Lung microvascular endothelial cell (primary cell): Measurements from ENCODE around the gene PTGDR. TPM values are rescaled to one million over a fixed set of nuclear protein-coding genes. Genes with fewer than 3 reads are reported as not detected.
A peak's percentile ranks its signal among the peaks of the same experiment; 100 is the strongest.

Source experiments
- DNase-seq, 2 donors: peaks; one replicate each; pipeline versions ENCODE4 v3.0.0 to v3.0.0-alpha.2; 2010; ENCODE audit warnings: low read depth in 2 of 2
- total RNA-seq: library from RNA; depleted of rRNA; stranded (reverse); fragments of >200 nt; gene quantifications from 2 replicates; pipeline ENCODE4 v1.2.1, GENCODE V29; 2014

PTGDR gene
- total RNA-seq, 1 donor from 2014 or later = not detected

DNA sequence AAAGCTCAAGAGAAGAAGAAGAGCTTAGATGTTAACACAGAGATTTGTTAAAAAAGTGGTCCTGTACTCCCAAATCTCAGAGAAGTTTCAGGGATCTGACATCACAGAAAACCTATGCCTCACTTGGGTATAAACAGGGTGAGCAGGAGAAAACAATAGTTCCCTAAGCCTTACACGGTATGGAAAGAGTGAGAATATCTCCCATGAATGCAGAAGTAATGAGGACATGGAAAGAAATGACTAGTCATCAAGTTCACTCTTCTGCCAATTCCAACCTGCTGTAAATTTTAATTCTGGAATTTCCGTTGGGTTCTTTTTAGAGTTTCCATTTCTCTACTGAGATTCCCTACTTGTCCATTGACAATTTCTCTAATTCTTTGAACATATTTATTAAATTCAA is 40.4 kb downstream of the PTGDR start:
- DNase-seq = peak in 1 of 2 donors; percentile 31

GRCh38 chr14:52310541-52310940 is 43.0 kb downstream of the PTGDR start:
- DNase-seq = no peak

DNA sequence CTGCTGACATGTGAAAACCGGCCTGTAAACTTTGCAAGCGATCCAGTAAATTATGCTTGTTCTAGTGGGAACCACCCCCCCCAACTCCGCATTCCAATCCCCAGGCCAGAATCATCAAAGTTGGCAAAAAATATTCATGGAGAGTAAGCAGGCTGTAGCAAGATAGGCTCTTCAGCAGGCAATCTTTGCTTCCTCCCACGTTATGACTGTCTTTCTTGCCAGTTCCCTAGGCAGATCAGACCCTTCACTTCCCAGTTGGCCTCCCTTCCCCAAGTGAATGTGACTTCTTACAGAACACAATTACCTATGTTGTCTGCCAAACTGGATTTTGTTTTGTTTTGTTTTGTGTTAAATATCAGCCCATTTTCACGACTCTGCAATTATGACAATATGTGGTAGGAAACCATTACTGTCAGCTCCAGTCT is 45.4 kb downstream of the PTGDR start:
- no peak for DNase-seq

- peak; percentile 5 to 8 for DNase-seq
Observed at GRCh38 chr14:52313462-52313861, 46.0 kb downstream of the PTGDR start.

DNA sequence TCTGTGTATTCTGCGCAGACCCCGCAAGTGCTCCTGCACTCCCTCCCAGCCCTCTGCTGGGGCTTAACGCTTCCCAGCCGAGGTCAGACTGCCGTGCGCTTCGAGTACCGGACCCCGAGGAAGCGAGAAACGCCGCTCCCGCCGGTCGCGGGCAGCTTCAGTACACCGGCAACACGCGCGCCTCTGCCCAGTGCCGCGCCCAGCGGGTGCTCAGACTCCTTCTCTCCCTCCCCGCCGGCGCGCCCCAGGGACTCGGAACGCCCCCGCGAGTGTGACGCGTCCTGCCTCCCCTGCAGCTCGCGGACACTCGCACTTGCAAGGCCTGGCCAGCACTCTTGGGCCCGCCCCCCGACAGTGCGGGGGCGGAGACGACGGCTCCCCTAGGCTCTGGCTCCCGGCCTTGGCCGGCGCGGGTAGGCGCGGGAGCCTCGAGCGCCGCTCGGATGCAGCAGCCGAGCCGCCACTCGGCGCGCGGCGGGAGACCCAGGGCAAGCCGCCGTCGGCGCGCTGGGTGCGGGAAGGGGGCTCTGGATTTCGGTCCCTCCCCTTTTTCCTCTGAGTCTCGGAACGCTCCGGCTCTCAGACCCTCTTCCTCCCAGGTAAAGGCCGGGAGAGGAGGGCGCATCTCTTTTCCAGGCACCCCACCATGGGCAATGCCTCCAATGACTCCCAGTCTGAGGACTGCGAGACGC is 46.6 kb downstream of the PTGDR start, which contains the start of gene PTGER2:
PTGER2 (plus strand) TSS at position 410 of the 692 bp plus-strand sequence; CDS start at position 647, 237 bp downstream.
- peak; percentile 31 to 72 for DNase-seq

- peak; percentile 25 to 28 for DNase-seq
Observed at GRCh38 chr14:52314595-52315354, 47.3 kb downstream of the PTGDR start.

DNA sequence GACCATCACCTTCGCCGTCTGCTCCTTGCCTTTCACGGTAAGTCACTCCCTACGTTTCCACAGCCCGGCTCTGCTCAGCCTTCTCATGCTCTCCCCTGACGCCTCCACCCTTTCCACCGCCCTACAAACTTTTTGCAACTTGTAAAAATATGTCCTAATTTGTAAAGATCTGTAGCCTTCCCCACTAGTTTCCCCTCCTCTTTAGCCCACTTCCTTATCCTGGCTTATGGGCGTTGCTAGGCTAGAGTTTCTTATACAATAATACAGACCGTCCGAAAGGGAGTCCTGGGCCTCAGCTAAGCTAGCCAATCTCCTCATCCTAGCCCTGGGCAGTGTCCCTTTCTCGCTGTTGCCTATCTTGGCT is 47.8 kb downstream of the PTGDR start:
- DNase-seq = no peak

GRCh38 chr14:52318062-52318461 is 50.6 kb downstream of the PTGDR start:
- DNase-seq = no peak

DNA sequence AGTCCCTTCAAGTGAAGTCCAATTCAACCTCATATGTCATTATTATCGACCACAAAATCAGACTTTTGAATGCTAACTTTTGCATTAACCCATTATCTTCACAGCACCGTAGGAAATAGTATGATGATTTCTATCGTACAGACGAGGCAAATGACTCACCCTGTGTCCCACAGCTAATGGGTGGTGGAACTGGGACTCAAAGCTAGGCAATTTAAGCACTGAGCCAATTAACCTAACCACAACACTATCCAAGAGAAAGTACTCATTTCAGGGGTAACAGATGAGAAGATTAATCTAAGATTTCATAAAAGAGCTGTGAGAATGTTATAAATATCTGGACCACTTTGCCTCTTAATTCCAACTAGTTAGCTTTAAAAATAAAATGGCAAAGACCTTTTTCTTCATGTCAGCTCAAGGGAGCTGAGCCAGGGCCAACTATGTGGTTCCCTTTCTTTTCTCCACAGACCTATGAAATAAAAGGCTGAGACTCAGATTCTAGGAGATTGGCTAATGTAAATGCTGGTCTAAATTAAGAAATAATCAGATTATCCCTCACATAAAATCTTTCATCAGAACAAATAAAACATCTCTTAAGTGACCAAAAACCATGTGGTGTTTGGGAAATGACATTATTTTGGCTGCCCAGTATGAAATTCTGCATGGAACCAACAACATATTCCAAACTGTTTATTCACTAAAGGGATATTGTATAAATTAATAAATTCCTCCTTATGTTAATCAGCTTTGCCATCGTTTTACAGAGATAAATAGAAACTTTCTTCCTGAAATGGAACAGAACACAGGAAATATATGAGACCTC is 51.5 kb downstream of the PTGDR start:
- no peak for DNase-seq

- no peak for DNase-seq
Observed at GRCh38 chr14:52319919-52320318, 52.4 kb downstream of the PTGDR start.

DNA sequence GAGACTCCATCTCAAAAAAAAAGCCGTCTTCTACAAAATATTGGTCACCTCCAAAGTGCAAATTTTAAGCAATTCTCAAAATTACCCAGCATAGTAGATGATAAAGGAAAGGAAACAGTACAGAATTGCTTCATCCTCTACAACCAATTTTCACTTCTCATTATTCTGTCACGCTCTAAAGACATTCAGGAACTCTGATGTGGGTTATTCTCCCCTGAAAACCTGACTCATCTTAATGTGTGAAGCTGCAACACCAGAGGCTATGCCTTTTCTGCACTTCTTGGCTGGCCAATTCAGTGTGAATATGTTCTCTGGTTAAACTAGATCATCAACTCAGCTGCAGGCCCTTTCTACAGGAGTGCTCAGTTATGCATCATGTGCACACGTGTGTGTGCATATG is 57.6 kb downstream of the PTGDR start:
- DNase-seq = no peak

GRCh38 chr14:52325630-52326029 is 58.1 kb downstream of the PTGDR start:
- DNase-seq = peak in 1 of 2 donors; percentile 27

Other genes starting within 250 kb of the PTGDR start
- 9.7 and 10.5 TPM in 2 replicates for gene NID2, start 198.6 kb upstream of the PTGDR start, total RNA-seq
- under 0.01 TPM in 1 of 2 replicates, not detected in the other for gene PTGER2, start 46.6 kb downstream of the PTGDR start, total RNA-seq